Spleen (tissue), 7 donors: ENCODE results near the gene PDE4B.

Experiments used
- CTCF ChIP-seq, 11 experiments: fragments of 200-600 bp in 7 of 11; fragments of 450-650 bp in 4 of 11; sonication (generic) in 4 of 11; IDR thresholded peaks in 8 of 11; conservative IDR thresholded peaks in 3 of 11; 1 replicate in 7 of 11; 2 replicates in 4 of 11; pipeline versions ENCODE4 v1.4.0 to v1.8.0; 2016 to 2021; ENCODE audit warnings: antibody characterized with exemption in 11 of 11, inconsistent platforms in 4 of 11, mild to moderate bottlenecking in 1 of 11
- POLR2A ChIP-seq, 3 donors: fragments of 450-650 bp; IDR thresholded peaks; one replicate each; pipeline ENCODE4 v1.5.1; 2017; ENCODE audit warnings: antibody characterized with exemption in 3 of 3, mild to moderate bottlenecking in 1 of 3
- POLR2AphosphoS5 ChIP-seq, 3 donors: sonication (generic); formaldehyde crosslinking; IDR thresholded peaks; one replicate each; pipeline ENCODE4 v1.5.1; 2017; ENCODE audit warnings: antibody characterized with exemption in 3 of 3
- donor health status: DM: no; HTN: no; CAD: no; lungs with moderate emphysema.
- donor health status: DM: no; HTN: no; CAD: no.
- donor health status: DM: no; HTN: no; CAD: no.

- TF ChIP-seq POLR2AphosphoS5 (IDR thresholded peaks at IDR 0.05): no peak
- no peak for TF ChIP-seq CTCF (IDR thresholded peaks at IDR 0.05 in 8 of 11, conservative IDR thresholded peaks at IDR 0.05 in 3 of 11)
- TF ChIP-seq POLR2A (IDR thresholded peaks at IDR 0.05): no peak
Measured at GRCh38 chr1:66244429-66244828, 451.7 kb downstream of the PDE4B start.
